SU-DHL-6 (cell line): ENCODE data around the gene ATOH8.

Experiments used
- CTCF ChIP-seq: fragments of 200-600 bp; sonication (generic); IDR thresholded peaks from one replicate; pipeline ENCODE4 v1.5.1; 2017; ENCODE audit warnings: antibody characterized with exemption, mild to moderate bottlenecking, low read length, moderate library complexity; ENCODE audit not compliant: insufficient read depth, poor library complexity, severe bottlenecking
- EZH2phosphoT487 ChIP-seq: fragments of 200-600 bp; sonication (generic), shearing (Covaris generic); conservative IDR thresholded peaks from 2 replicates; pipeline ENCODE4 v1.6.1; 2018; ENCODE audit warnings: mild to moderate bottlenecking, antibody characterized with exemption, low read length, moderate library complexity, mixed read lengths

- TF ChIP-seq CTCF (no peak), EZH2phosphoT487 (no peak)
Observed at GRCh38 chr2:85757860-85758259, 4.1 kb downstream of the ATOH8 start.
